MM.1S (cell line): ENCODE data around the gene HSBP1L1.
A peak's percentile ranks its signal among the peaks of the same experiment; 100 is the strongest.

Source experiments
- DNase-seq: peaks from one replicate; pipeline ENCODE4 v3.0.0-alpha.2; 2015
- H2AFZ ChIP-seq: fragments of 300-600 bp; sonication (generic); 2 replicates; pipeline ENCODE4 v1.6.0; 2016; ENCODE audit warnings: antibody characterized with exemption, low read length
- H3F3A ChIP-seq: fragments of 300-600 bp; sonication (generic); 2 replicates; pipeline ENCODE4 v1.6.1; 2016; ENCODE audit warnings: mild to moderate bottlenecking, antibody characterized with exemption, low read length, moderate library complexity, mixed read lengths; ENCODE audit not compliant: insufficient read depth
- H3K27ac ChIP-seq: fragments of 300-600 bp; sonication (generic); 2 replicates; pipeline ENCODE4 v1.5.1; 2016; ENCODE audit warnings: mild to moderate bottlenecking, low read length
- H3K27me3 ChIP-seq: fragments of 300-600 bp; sonication (generic); replicated peaks from 2 replicates; pipeline ENCODE4 v1.6.0; 2016; ENCODE audit warnings: low read length; ENCODE audit not compliant: insufficient read depth
- H3K36me3 ChIP-seq: fragments of 300-600 bp; sonication (generic); replicated peaks from 2 replicates; pipeline ENCODE4 v1.6.1; 2016; ENCODE audit warnings: mild to moderate bottlenecking, low read length, mixed read lengths; ENCODE audit not compliant: insufficient read depth
- H3K4me1 ChIP-seq: fragments of 300-600 bp; sonication (generic); 2 replicates; pipeline ENCODE4 v1.6.1; 2016; ENCODE audit warnings: low read length, mixed read lengths
- H3K4me2 ChIP-seq: fragments of 300-600 bp; sonication (generic); 2 replicates; pipeline ENCODE4 v1.6.0; 2016; ENCODE audit warnings: low read depth, low read length
- H3K4me3 ChIP-seq: fragments of 300-600 bp; sonication (generic); 2 replicates; pipeline ENCODE4 v1.5.1; 2016; ENCODE audit warnings: low read length, mixed read lengths
- H3K79me2 ChIP-seq: fragments of 300-600 bp; sonication (generic); 2 replicates; pipeline ENCODE4 v1.6.1; 2016; ENCODE audit warnings: mixed run types, low read length, mixed read lengths
- H3K9ac ChIP-seq: fragments of 300-600 bp; sonication (generic); 2 replicates; pipeline ENCODE4 v1.6.1; 2016; ENCODE audit warnings: low read length, mixed read lengths
- H3K9me2 ChIP-seq: fragments of 300-600 bp; sonication (generic); replicated peaks from 2 replicates; pipeline ENCODE4 v1.6.1; 2016; ENCODE audit warnings: mild to moderate bottlenecking, low read length, mixed read lengths; ENCODE audit not compliant: insufficient read depth
- H3K9me3 ChIP-seq: fragments of 300-600 bp; sonication (generic); replicated peaks from 2 replicates; pipeline ENCODE4 v1.6.1; 2016; ENCODE audit warnings: mild to moderate bottlenecking, low read length, mixed read lengths; ENCODE audit not compliant: insufficient read depth
- H4K20me1 ChIP-seq: fragments of 300-600 bp; sonication (generic); 2 replicates; pipeline ENCODE4 v1.6.1; 2016; ENCODE audit warnings: mild to moderate bottlenecking, low read length, moderate library complexity, mixed read lengths; ENCODE audit not compliant: insufficient read depth
- EZH2 ChIP-seq: fragments of 300-600 bp; sonication (generic); optimal IDR thresholded peaks from 2 replicates; pipeline ENCODE3; 2017; ENCODE audit warnings: low read depth, mild to moderate bottlenecking, antibody characterized with exemption, low read length, mixed read lengths
- EZH2phosphoT487 ChIP-seq: fragments of 300-600 bp; sonication (generic); IDR thresholded peaks from 2 replicates; pipeline ENCODE4 v1.6.1; 2018; ENCODE audit warnings: antibody characterized with exemption, low read length
- TF ChIP-seq, protein P1 (sequence below): fragments of 300-600 bp; sonication (generic); IDR thresholded peaks from 2 replicates; pipeline ENCODE4 v1.5.1; 2016; ENCODE audit warnings: antibody characterized with exemption, low read length, mixed read lengths

Gene HSBP1L1

GRCh38 chr18:79988071-79988450, 23.6 kb downstream of the HSBP1L1 start:
- Histone ChIP-seq H3K36me3 (peaks cover 12% of the 10 kb centered on the region; the same call in 1 of the 2 replicates), H3K9me2 (no peaks in the 10 kb centered on the region), H4K20me1 (no peaks in the 10 kb centered on the region), H3K27ac (peak overlapping the region; percentile 65; the same call in 1 of the 2 replicates), H3K4me3 (peak overlapping the region; percentile 96), H3K27me3 (no peaks in the 10 kb centered on the region), H3K4me2 (peak overlapping the region; percentile 82), H3K79me2 (peaks cover 52% of the 10 kb centered on the region), H3K4me1 (no peaks in the 10 kb centered on the region), H2AFZ (peak overlapping the region; percentile 69), H3K9me3 (no peaks in the 10 kb centered on the region), H3F3A (no peaks in the 10 kb centered on the region), H3K9ac (peak overlapping the region; percentile 86)
- TF ChIP-seq EZH2phosphoT487, result no peak
- no peak for TF ChIP-seq EZH2
- TF ChIP-seq, protein P1, sequence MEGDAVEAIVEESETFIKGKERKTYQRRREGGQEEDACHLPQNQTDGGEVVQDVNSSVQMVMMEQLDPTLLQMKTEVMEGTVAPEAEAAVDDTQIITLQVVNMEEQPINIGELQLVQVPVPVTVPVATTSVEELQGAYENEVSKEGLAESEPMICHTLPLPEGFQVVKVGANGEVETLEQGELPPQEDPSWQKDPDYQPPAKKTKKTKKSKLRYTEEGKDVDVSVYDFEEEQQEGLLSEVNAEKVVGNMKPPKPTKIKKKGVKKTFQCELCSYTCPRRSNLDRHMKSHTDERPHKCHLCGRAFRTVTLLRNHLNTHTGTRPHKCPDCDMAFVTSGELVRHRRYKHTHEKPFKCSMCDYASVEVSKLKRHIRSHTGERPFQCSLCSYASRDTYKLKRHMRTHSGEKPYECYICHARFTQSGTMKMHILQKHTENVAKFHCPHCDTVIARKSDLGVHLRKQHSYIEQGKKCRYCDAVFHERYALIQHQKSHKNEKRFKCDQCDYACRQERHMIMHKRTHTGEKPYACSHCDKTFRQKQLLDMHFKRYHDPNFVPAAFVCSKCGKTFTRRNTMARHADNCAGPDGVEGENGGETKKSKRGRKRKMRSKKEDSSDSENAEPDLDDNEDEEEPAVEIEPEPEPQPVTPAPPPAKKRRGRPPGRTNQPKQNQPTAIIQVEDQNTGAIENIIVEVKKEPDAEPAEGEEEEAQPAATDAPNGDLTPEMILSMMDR, result peak; percentile 27
- peak; percentile 69 for DNase-seq

- Histone ChIP-seq H2AFZ (peak within 1 kb of the TSS; percentile 93), H3K36me3 (peaks cover 12% of the 10 kb centered on the region; the same call in 1 of the 2 replicates), H3K27me3 (no peaks in the 10 kb centered on the region), H3K9me2 (no peaks in the 10 kb centered on the region), H3K4me1 (no peaks in the 10 kb centered on the region), H3K9ac (peak within 1 kb of the TSS; percentile 86), H3K4me3 (peak within 1 kb of the TSS; percentile 96), H3F3A (no peaks in the 10 kb centered on the region), H3K79me2 (peaks cover 46% of the 10 kb centered on the region), H3K9me3 (no peaks in the 10 kb centered on the region), H3K27ac (peak within 1 kb of the TSS; percentile 65; the same call in 1 of the 2 replicates), H4K20me1 (no peaks in the 10 kb centered on the region), H3K4me2 (peak within 1 kb of the TSS; percentile 82)
- no peak for TF ChIP-seq EZH2phosphoT487
- no peak for TF ChIP-seq EZH2
- TF ChIP-seq, protein P1, result no peak
- DNase-seq, result peak; percentile 94
Measured at GRCh38 chr18:79988451-79989194, 24.2 kb downstream of the HSBP1L1 start, which contains the start of gene TXNL4A. TSS of gene TXNL4A (minus strand) at chr18:79988563. CDS start at chr18:79988392, 171 bp downstream.

GRCh38 chr18:79989195-79989497, 24.7 kb downstream of the HSBP1L1 start:
- DNase-seq, result no peak

More at GRCh38 chr18:79989195-79989497, 24.7 kb downstream of the HSBP1L1 start:
- peaks cover 41% of the 10 kb centered on the region for H3K79me2 ChIP-seq
- no peaks in the 10 kb centered on the region for H3K4me1 ChIP-seq
- H3K36me3 ChIP-seq, result peaks cover 12% of the 10 kb centered on the region; the same call in 1 of the 2 replicates
- H3K27me3 ChIP-seq, result no peaks in the 10 kb centered on the region
- no peak overlapping the region for H3K9ac ChIP-seq
- H3K9me2 ChIP-seq, result no peaks in the 10 kb centered on the region
- H3F3A ChIP-seq, result no peaks in the 10 kb centered on the region
- peak overlapping the region; percentile 96 for H3K4me3 ChIP-seq
- TF ChIP-seq EZH2phosphoT487 (no peak), EZH2 (no peak)
- TF ChIP-seq, protein P1, result no peak
- H2AFZ ChIP-seq, result peak overlapping the region; percentile 93; the same call in 1 of the 2 replicates
- H3K27ac ChIP-seq, result no peak overlapping the region
- H3K9me3 ChIP-seq, result no peaks in the 10 kb centered on the region
- H4K20me1 ChIP-seq, result no peaks in the 10 kb centered on the region
- H3K4me2 ChIP-seq, result peak overlapping the region; percentile 74; the same call in 1 of the 2 replicates
